Uterus (tissue), 4 donors: Measurements from ENCODE around the gene CDYL2. TPM values are rescaled to one million over a fixed set of nuclear protein-coding genes. Genes with fewer than 3 reads are reported as not detected.

Source experiments
- DNase-seq, 2 donors: peaks; one replicate each; pipeline ENCODE4 v3.0.0-alpha.2; 2019 to 2020
- H3K27ac ChIP-seq, 2 donors: fragments of 200-600 bp; sonication (generic); 1 replicate in 1 of 2; 2 replicates in 1 of 2; pipeline ENCODE4 v1.5.1; 2016 to 2018
- H3K27me3 ChIP-seq, 2 donors: fragments of 200-600 bp; sonication (generic); one replicate each; pipeline ENCODE4 v1.5.1; 2018 to 2019; ENCODE audit warnings: control low read depth in 1 of 2
- H3K36me3 ChIP-seq, 2 donors: fragments of 200-600 bp; sonication (generic); one replicate each; pipeline ENCODE4 v1.5.1; 2019; ENCODE audit warnings: control low read depth in 1 of 2
- H3K4me1 ChIP-seq, 2 donors: fragments of 200-600 bp; sonication (generic); one replicate each; pipeline ENCODE4 v1.5.1; 2018 to 2019; ENCODE audit warnings: control low read depth in 1 of 2
- H3K4me3 ChIP-seq, 2 donors: fragments of 200-600 bp; sonication (generic); 1 replicate in 1 of 2; 2 replicates in 1 of 2; pipeline ENCODE4 v1.5.1; 2018 to 2019; ENCODE audit warnings: mild to moderate bottlenecking in 1 of 2
- H3K9me3 ChIP-seq, 2 donors: fragments of 200-600 bp; sonication (generic); one replicate each; pipeline ENCODE4 v1.5.1; 2019; ENCODE audit warnings: control low read depth in 1 of 2
- POLR2A ChIP-seq, 2 donors: fragments of 450-650 bp; IDR thresholded peaks; one replicate each; pipeline ENCODE4 v1.6.1; 2016; ENCODE audit warnings: antibody characterized with exemption in 2 of 2, mild to moderate bottlenecking in 1 of 2, moderate library complexity in 1 of 2
- intact Hi-C: fragments of 100-400 bp; cut with DNase I; formaldehyde crosslinking; loops from one replicate; pipeline ENCODE4 v1.15.1; 2023; ENCODE audit warnings: low total_unique reads
- total RNA-seq, 4 donors: library from RNA; depleted of rRNA in 3 of 4; stranded (reverse); fragments of >200 nt in 3 of 4; gene quantifications; one replicate each; pipeline versions ENCODE4 v1.1.0 to v1.2.4, GENCODE V29; 2014 to 2023
- TF ChIP-seq, protein P1 (sequence below), 4 experiments: fragments of 200-600 bp in 2 of 4; fragments of 450-650 bp in 2 of 4; sonication (generic) in 2 of 4; IDR thresholded peaks; one replicate each; pipeline ENCODE4 v1.5.1; 2016 to 2019; ENCODE audit warnings: antibody characterized with exemption in 4 of 4, mild to moderate bottlenecking in 2 of 4, moderate library complexity in 1 of 4
- donor health status: DM: yes; HTN: yes; CAD: no.

Gene CDYL2
- total RNA-seq, 4 donors from 2014 or later, result 2.3 to 9.1 (median 5.1) TPM

GRCh38 chr16:80809366-80809765 is 5.0 kb upstream of the CDYL2 start:
- no peaks in the 10 kb centered on the region for H3K36me3 ChIP-seq
- intact Hi-C loops, result no loop called here
- no peaks in the 10 kb centered on the region for H3K4me1 ChIP-seq
- no peak for TF ChIP-seq POLR2A (IDR thresholded peaks at IDR 0.05)
- TF ChIP-seq, protein P1, sequence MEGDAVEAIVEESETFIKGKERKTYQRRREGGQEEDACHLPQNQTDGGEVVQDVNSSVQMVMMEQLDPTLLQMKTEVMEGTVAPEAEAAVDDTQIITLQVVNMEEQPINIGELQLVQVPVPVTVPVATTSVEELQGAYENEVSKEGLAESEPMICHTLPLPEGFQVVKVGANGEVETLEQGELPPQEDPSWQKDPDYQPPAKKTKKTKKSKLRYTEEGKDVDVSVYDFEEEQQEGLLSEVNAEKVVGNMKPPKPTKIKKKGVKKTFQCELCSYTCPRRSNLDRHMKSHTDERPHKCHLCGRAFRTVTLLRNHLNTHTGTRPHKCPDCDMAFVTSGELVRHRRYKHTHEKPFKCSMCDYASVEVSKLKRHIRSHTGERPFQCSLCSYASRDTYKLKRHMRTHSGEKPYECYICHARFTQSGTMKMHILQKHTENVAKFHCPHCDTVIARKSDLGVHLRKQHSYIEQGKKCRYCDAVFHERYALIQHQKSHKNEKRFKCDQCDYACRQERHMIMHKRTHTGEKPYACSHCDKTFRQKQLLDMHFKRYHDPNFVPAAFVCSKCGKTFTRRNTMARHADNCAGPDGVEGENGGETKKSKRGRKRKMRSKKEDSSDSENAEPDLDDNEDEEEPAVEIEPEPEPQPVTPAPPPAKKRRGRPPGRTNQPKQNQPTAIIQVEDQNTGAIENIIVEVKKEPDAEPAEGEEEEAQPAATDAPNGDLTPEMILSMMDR (IDR thresholded peaks at IDR 0.05), result no peak
- DNase-seq, result no peak
- H3K27me3 ChIP-seq, result no peaks in the 10 kb centered on the region
- H3K4me3 ChIP-seq, result no peak overlapping the region
- no peaks in the 10 kb centered on the region for H3K9me3 ChIP-seq
- no peak overlapping the region for H3K27ac ChIP-seq

- Histone ChIP-seq H3K36me3 (no peaks in the 10 kb centered on the region), H3K9me3 (no peaks in the 10 kb centered on the region), H3K27me3 (no peaks in the 10 kb centered on the region), H3K4me3 (no peak overlapping the region), H3K27ac (no peak overlapping the region), H3K4me1 (no peaks in the 10 kb centered on the region)
- intact Hi-C loops, result no loop called here
- TF ChIP-seq, protein P1 (IDR thresholded peaks at IDR 0.05), result no peak
- TF ChIP-seq POLR2A (IDR thresholded peaks at IDR 0.05), result no peak
- no peak for DNase-seq
Observed at GRCh38 chr16:80807906-80808305, 3.5 kb upstream of the CDYL2 start.

- TF ChIP-seq, protein P1 (IDR thresholded peaks at IDR 0.05), result no peak
- TF ChIP-seq POLR2A (IDR thresholded peaks at IDR 0.05), result no peak
- H3K27me3 ChIP-seq, result no peaks in the 10 kb centered on the region
- no peak overlapping the region for H3K27ac ChIP-seq
- no peak for DNase-seq
- no peaks in the 10 kb centered on the region for H3K4me1 ChIP-seq
- no peaks in the 10 kb centered on the region for H3K9me3 ChIP-seq
- no peak overlapping the region for H3K4me3 ChIP-seq
- no peaks in the 10 kb centered on the region for H3K36me3 ChIP-seq
- intact Hi-C loops, result no loop called here
Observed at GRCh38 chr16:80806927-80807340, 2.5 kb upstream of the CDYL2 start.

- no peaks in the 10 kb centered on the region for H3K27me3 ChIP-seq
- H3K4me3 ChIP-seq, result no peak overlapping the region
- TF ChIP-seq, protein P1 (IDR thresholded peaks at IDR 0.05), result no peak
- TF ChIP-seq POLR2A (IDR thresholded peaks at IDR 0.05), result no peak
- H3K4me1 ChIP-seq, result no peaks in the 10 kb centered on the region
- H3K27ac ChIP-seq, result no peak overlapping the region
- no peaks in the 10 kb centered on the region for H3K9me3 ChIP-seq
- no peaks in the 10 kb centered on the region for H3K36me3 ChIP-seq
- intact Hi-C loops, result no loop called here
- no peak for DNase-seq
Observed at GRCh38 chr16:80806289-80806688, 1.9 kb upstream of the CDYL2 start.

- intact Hi-C loops, result no loop called here
- Histone ChIP-seq H3K4me3 (peak overlapping the region; percentile 49 to 54), H3K27me3 (no peaks in the 10 kb centered on the region), H3K36me3 (no peaks in the 10 kb centered on the region), H3K27ac (peak overlapping the region in 1 of 2 donors; percentile 55), H3K9me3 (no peaks in the 10 kb centered on the region), H3K4me1 (no peaks in the 10 kb centered on the region)
- TF ChIP-seq, protein P1 (IDR thresholded peaks at IDR 0.05), result no peak
- TF ChIP-seq POLR2A (IDR thresholded peaks at IDR 0.05), result no peak
- DNase-seq, result peak in 1 of 2 donors; percentile 22
Observed at GRCh38 chr16:80804056-80804525, 307 bp downstream of the CDYL2 start.
